Liver (tissue), 9 donors: Measurements from ENCODE around the gene OR2AT4. TPM values are rescaled to one million over a fixed set of nuclear protein-coding genes. Genes with fewer than 3 reads are reported as not detected.

ENCODE experiments used
- DNase-seq: peaks from one replicate; pipeline ENCODE4 v3.0.0-alpha.2; 2017; ENCODE audit warnings: low spot score
- H3K27ac ChIP-seq, 2 donors: one replicate each; pipeline ENCODE4 v1.7.0; 2013; ENCODE audit warnings: inconsistent platforms in 2 of 2, low read length in 2 of 2, control low read depth in 1 of 2, low read depth in 1 of 2, mild to moderate bottlenecking in 1 of 2
- H3K27me3 ChIP-seq, 4 donors: one replicate each; pipeline versions ENCODE4 v1.6.1 to v1.7.0; 2013; ENCODE audit warnings: low read length in 3 of 4, inconsistent platforms in 1 of 4, mild to moderate bottlenecking in 1 of 4, moderate library complexity in 1 of 4; ENCODE audit not compliant: control insufficient read depth in 4 of 4, insufficient read depth in 4 of 4
- H3K36me3 ChIP-seq, 4 donors: one replicate each; pipeline versions ENCODE4 v1.6.1 to v1.7.0; 2013; ENCODE audit warnings: low read length in 3 of 4, mild to moderate bottlenecking in 3 of 4, low read depth in 1 of 4, moderate library complexity in 1 of 4; ENCODE audit not compliant: control insufficient read depth in 4 of 4, insufficient read depth in 3 of 4
- H3K4me1 ChIP-seq, 4 donors: one replicate each; pipeline versions ENCODE4 v1.6.1 to v1.7.0; 2013; ENCODE audit warnings: low read length in 3 of 4, mild to moderate bottlenecking in 3 of 4, moderate library complexity in 1 of 4; ENCODE audit not compliant: control insufficient read depth in 4 of 4, insufficient read depth in 4 of 4
- H3K4me3 ChIP-seq, 3 donors: one replicate each; pipeline versions ENCODE4 v1.6.1 to v1.7.0; 2013; ENCODE audit warnings: low read length in 3 of 3, control low read depth in 1 of 3, low read depth in 1 of 3, mild to moderate bottlenecking in 1 of 3
- H3K9ac ChIP-seq, 2 donors: one replicate each; pipeline ENCODE4 v1.7.0; 2013; ENCODE audit warnings: low read length in 2 of 2, mild to moderate bottlenecking in 2 of 2, moderate library complexity in 2 of 2, control low read depth in 1 of 2, low read depth in 1 of 2
- H3K9me3 ChIP-seq, 4 donors: one replicate each; pipeline versions ENCODE4 v1.6.1 to v1.7.0; 2013; ENCODE audit warnings: low read length in 3 of 4; ENCODE audit not compliant: control insufficient read depth in 4 of 4
- EGR1 ChIP-seq, 2 donors: IDR thresholded peaks; 2 replicates each; pipeline ENCODE4 v1.6.1; 2016 to 2018; ENCODE audit warnings: antibody characterized with exemption in 2 of 2, low read depth in 2 of 2
- FOXA2 ChIP-seq: IDR thresholded peaks from 2 replicates; pipeline ENCODE4 v1.6.1; 2016; ENCODE audit warnings: antibody characterized with exemption
- GABPA ChIP-seq, 2 donors: IDR thresholded peaks in 1 of 2; conservative IDR thresholded peaks in 1 of 2; 2 replicates each; pipeline ENCODE4 v1.6.1; 2016; ENCODE audit warnings: antibody characterized with exemption in 2 of 2, mild to moderate bottlenecking in 1 of 2, moderate library complexity in 1 of 2
- HNF4A ChIP-seq, 2 donors: conservative IDR thresholded peaks; 2 replicates each; pipeline ENCODE4 v1.6.1; 2016; ENCODE audit warnings: antibody characterized with exemption in 2 of 2, mild to moderate bottlenecking in 2 of 2
- HNF4G ChIP-seq: IDR thresholded peaks from 2 replicates; pipeline ENCODE4 v1.6.1; 2016; ENCODE audit warnings: antibody characterized with exemption
- JUND ChIP-seq, 2 donors: IDR thresholded peaks; 2 replicates each; pipeline ENCODE4 v1.6.1; 2016; ENCODE audit warnings: antibody characterized with exemption in 2 of 2
- NR2F2 ChIP-seq: IDR thresholded peaks from 2 replicates; pipeline ENCODE4 v1.6.1; 2016; ENCODE audit warnings: antibody characterized with exemption
- RAD21 ChIP-seq, 2 donors: IDR thresholded peaks; 2 replicates each; pipeline ENCODE4 v1.6.1; 2016; ENCODE audit warnings: antibody characterized with exemption in 2 of 2, mild to moderate bottlenecking in 2 of 2
- RXRA ChIP-seq, 2 donors: IDR thresholded peaks; 2 replicates each; pipeline ENCODE4 v1.6.1; 2017 to 2018; ENCODE audit warnings: antibody characterized with exemption in 2 of 2, mild to moderate bottlenecking in 1 of 2
- SP1 ChIP-seq: IDR thresholded peaks from 2 replicates; pipeline ENCODE4 v1.6.1; 2018; ENCODE audit warnings: antibody characterized with exemption, mild to moderate bottlenecking
- TAF1 ChIP-seq: conservative IDR thresholded peaks from 2 replicates; pipeline ENCODE4 v1.6.1; 2016; ENCODE audit warnings: antibody characterized with exemption, mild to moderate bottlenecking
- YY1 ChIP-seq: IDR thresholded peaks from 2 replicates; pipeline ENCODE4 v1.6.1; 2016; ENCODE audit warnings: antibody characterized with exemption, mild to moderate bottlenecking
- WGBS: extraction: QIAGEN DNeasy Blood & Tissue Kit; methylation state at CpG from one replicate; pipeline ENCODE4 v1.1.7; 2013; 5-methylcytosine and 5-hydroxymethylcytosine counted together
- polyA plus RNA-seq, 2 donors: library from polyadenylated mRNA; stranded (reverse) in 1 of 2; unstranded in 1 of 2; fragments of 200-250 nt in 1 of 2; fragments of >200 nt in 1 of 2; fragmentation: Nextera tagmentation in 1 of 2; extraction: Ambion mirVana in 1 of 2; gene quantifications; one replicate each; pipeline versions ENCODE4 v1.2.1 to v1.2.3, GENCODE V29; 2013 to 2015
- total RNA-seq, 2 donors: library from RNA; depleted of rRNA; stranded (reverse); fragments of >200 nt; gene quantifications; one replicate each; pipeline ENCODE4 v1.2.3, GENCODE V29; 2014
- TF ChIP-seq, protein P1 (sequence below): IDR thresholded peaks from 2 replicates; pipeline ENCODE4 v1.6.1; 2016; ENCODE audit warnings: antibody characterized with exemption
- TF ChIP-seq, protein P2 (sequence below): IDR thresholded peaks from 2 replicates; pipeline ENCODE4 v1.6.1; 2016; ENCODE audit warnings: antibody characterized with exemption
- TF ChIP-seq, protein P3 (sequence below): IDR thresholded peaks from 2 replicates; pipeline ENCODE4 v1.6.1; 2016; ENCODE audit warnings: antibody characterized with exemption, mild to moderate bottlenecking
- TF ChIP-seq, protein P4 (sequence below): fragments of 150-350 bp; IDR thresholded peaks from 2 replicates; pipeline ENCODE4 v1.5.1; 2017; ENCODE audit warnings: improper control_type of control experiment, low read depth, low read length; ENCODE audit not compliant: missing input control
- donor health status: healthy.
- donor health status: healthy.
- donor health status: healthy.
- donor health status: healthy.
- donor health status: healthy.

Gene OR2AT4
- total and polyA plus RNA-seq, 4 donors = not detected

DNA sequence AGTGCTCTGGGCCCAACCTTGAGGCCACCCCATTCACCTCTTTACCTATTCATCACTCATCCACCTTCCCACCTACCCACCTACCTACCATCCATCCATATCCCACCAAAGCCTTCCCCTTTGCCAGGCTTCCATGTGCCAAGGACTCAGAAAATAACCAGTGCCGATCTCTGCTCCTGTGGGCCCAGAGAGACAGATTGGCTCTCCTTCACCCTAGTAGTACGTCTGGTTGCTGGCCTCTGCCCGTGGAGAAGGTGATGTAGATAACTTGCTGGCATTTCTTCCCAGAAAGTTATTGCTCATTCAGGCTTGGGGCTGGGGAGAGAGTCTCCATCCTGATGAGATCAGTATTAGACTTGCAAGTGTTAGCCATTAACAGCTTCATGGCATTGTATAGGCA is 62.8 kb downstream of the OR2AT4 start:
- H3K9me3 ChIP-seq = no peaks in the 10 kb centered on the region
- TF ChIP-seq FOXA2 (no peak), TAF1 (no peak), HNF4A (conservative IDR thresholded peaks at IDR 0.05) (no peak), EGR1 (IDR thresholded peaks at IDR 0.05; ENCODE audit: low read depth in 2 of 2) (no peak), HNF4G (no peak), SP1 (no peak), JUND (IDR thresholded peaks at IDR 0.05) (no peak)
- no peaks in the 10 kb centered on the region for H3K27me3 ChIP-seq
- DNase-seq = no peak
- 92% methylated on average over 3 of the region's 3 CpGs for WGBS
- H3K4me3 ChIP-seq = no peak overlapping the region
- no peak overlapping the region for H3K27ac ChIP-seq
- no peak overlapping the region for H3K9ac ChIP-seq
- no peaks in the 10 kb centered on the region for H3K36me3 ChIP-seq
- H3K4me1 ChIP-seq = no peaks in the 10 kb centered on the region

DNA sequence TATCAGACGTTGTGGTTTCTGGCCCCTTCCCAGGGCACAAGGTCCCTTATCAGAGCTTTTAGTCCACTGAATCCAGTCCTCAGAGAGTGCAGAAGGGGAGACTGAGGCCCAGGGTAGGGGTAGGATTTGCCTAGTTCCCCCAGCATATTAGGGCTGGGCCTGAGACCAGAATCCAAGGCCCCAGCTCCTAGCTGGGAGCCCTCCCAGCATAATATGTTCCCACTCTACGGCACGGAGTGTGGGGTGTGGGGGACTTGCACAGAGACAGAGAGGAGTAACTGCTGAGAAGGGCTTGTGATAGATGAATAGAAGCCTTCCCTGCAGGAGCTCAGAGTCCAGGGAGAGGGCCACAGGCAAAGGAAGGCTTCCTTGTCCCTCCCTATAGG is 64.1 kb downstream of the OR2AT4 start:
- Histone ChIP-seq H3K9me3 (no peaks in the 10 kb centered on the region), H3K9ac (no peak overlapping the region), H3K27ac (no peak overlapping the region), H3K4me1 (no peaks in the 10 kb centered on the region), H3K27me3 (no peaks in the 10 kb centered on the region), H3K4me3 (no peak overlapping the region), H3K36me3 (no peaks in the 10 kb centered on the region)
- no peak for TF ChIP-seq RAD21 (IDR thresholded peaks at IDR 0.05)
- TF ChIP-seq, protein P1, sequence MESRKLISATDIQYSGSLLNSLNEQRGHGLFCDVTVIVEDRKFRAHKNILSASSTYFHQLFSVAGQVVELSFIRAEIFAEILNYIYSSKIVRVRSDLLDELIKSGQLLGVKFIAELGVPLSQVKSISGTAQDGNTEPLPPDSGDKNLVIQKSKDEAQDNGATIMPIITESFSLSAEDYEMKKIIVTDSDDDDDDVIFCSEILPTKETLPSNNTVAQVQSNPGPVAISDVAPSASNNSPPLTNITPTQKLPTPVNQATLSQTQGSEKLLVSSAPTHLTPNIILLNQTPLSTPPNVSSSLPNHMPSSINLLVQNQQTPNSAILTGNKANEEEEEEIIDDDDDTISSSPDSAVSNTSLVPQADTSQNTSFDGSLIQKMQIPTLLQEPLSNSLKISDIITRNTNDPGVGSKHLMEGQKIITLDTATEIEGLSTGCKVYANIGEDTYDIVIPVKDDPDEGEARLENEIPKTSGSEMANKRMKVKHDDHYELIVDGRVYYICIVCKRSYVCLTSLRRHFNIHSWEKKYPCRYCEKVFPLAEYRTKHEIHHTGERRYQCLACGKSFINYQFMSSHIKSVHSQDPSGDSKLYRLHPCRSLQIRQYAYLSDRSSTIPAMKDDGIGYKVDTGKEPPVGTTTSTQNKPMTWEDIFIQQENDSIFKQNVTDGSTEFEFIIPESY = no peak
- no peak for TF ChIP-seq SP1
- TF ChIP-seq YY1 = no peak
- TF ChIP-seq, protein P2, sequence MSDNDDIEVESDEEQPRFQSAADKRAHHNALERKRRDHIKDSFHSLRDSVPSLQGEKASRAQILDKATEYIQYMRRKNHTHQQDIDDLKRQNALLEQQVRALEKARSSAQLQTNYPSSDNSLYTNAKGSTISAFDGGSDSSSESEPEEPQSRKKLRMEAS = no peak
- no peak for TF ChIP-seq JUND (IDR thresholded peaks at IDR 0.05)
- TF ChIP-seq RXRA (IDR thresholded peaks at IDR 0.05) = no peak
- TF ChIP-seq NR2F2 = no peak
- no peak for TF ChIP-seq GABPA (IDR thresholded peaks at IDR 0.05 in 1 of 2, conservative IDR thresholded peaks at IDR 0.05 in 1 of 2)
- no peak for TF ChIP-seq HNF4A (conservative IDR thresholded peaks at IDR 0.05)
- no peak for TF ChIP-seq TAF1
- TF ChIP-seq HNF4G = no peak
- TF ChIP-seq, protein P3, sequence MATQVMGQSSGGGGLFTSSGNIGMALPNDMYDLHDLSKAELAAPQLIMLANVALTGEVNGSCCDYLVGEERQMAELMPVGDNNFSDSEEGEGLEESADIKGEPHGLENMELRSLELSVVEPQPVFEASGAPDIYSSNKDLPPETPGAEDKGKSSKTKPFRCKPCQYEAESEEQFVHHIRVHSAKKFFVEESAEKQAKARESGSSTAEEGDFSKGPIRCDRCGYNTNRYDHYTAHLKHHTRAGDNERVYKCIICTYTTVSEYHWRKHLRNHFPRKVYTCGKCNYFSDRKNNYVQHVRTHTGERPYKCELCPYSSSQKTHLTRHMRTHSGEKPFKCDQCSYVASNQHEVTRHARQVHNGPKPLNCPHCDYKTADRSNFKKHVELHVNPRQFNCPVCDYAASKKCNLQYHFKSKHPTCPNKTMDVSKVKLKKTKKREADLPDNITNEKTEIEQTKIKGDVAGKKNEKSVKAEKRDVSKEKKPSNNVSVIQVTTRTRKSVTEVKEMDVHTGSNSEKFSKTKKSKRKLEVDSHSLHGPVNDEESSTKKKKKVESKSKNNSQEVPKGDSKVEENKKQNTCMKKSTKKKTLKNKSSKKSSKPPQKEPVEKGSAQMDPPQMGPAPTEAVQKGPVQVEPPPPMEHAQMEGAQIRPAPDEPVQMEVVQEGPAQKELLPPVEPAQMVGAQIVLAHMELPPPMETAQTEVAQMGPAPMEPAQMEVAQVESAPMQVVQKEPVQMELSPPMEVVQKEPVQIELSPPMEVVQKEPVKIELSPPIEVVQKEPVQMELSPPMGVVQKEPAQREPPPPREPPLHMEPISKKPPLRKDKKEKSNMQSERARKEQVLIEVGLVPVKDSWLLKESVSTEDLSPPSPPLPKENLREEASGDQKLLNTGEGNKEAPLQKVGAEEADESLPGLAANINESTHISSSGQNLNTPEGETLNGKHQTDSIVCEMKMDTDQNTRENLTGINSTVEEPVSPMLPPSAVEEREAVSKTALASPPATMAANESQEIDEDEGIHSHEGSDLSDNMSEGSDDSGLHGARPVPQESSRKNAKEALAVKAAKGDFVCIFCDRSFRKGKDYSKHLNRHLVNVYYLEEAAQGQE = no peak
- TF ChIP-seq, protein P4, sequence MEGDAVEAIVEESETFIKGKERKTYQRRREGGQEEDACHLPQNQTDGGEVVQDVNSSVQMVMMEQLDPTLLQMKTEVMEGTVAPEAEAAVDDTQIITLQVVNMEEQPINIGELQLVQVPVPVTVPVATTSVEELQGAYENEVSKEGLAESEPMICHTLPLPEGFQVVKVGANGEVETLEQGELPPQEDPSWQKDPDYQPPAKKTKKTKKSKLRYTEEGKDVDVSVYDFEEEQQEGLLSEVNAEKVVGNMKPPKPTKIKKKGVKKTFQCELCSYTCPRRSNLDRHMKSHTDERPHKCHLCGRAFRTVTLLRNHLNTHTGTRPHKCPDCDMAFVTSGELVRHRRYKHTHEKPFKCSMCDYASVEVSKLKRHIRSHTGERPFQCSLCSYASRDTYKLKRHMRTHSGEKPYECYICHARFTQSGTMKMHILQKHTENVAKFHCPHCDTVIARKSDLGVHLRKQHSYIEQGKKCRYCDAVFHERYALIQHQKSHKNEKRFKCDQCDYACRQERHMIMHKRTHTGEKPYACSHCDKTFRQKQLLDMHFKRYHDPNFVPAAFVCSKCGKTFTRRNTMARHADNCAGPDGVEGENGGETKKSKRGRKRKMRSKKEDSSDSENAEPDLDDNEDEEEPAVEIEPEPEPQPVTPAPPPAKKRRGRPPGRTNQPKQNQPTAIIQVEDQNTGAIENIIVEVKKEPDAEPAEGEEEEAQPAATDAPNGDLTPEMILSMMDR = no peak
- TF ChIP-seq FOXA2 = no peak
- no peak for TF ChIP-seq EGR1 (IDR thresholded peaks at IDR 0.05; ENCODE audit: low read depth in 2 of 2)
- no peak for DNase-seq
- WGBS = 87% methylated on average over 3 of the region's 3 CpGs
